Measurements from ENCODE around the gene FAM83E. TPM values are rescaled to one million over a fixed set of nuclear protein-coding genes. Genes with fewer than 3 reads are reported as not detected.

Gene FAM83E
- total and polyA plus RNA-seq, 2 of the 8 experiments (the other 6 are each of a cell fraction or from before 2014, with no cell fraction given) = 1.8 to 5.3 TPM

- no peak for TF ChIP-seq CHD7 (IDR thresholded peaks at IDR 0.05; ENCODE audit: insufficient replicate concordance, low read length)
- TF ChIP-seq POLR2AphosphoS5 (IDR thresholded peaks at IDR 0.05; ENCODE audit: low read depth, low read length) = no peak
- peak; percentile 88; the same call in 1 of the 2 replicates for TF ChIP-seq KDM1A (IDR thresholded peaks at IDR 0.05; ENCODE audit: borderline replicate concordance, low read length)
Observed at GRCh38 chr19:48571378-48572162, 43.3 kb downstream of the FAM83E start (continued).
